Stimulated activated CD8-positive, alpha-beta memory T cell treated with anti-CD3 and anti-CD28 coated beads, Interleukin-7, amount 100 ng/mL, for 1 hour (primary cell): ENCODE results near the gene TSC22D2.
"Not testable (repeated sequence)": the region's sequence is repeated elsewhere in the genome, so short reads cannot be mapped to it uniquely, and the experiment has no call there.

ENCODE experiments used
- DNase-seq, 2 donors: peaks; one replicate each; pipeline ENCODE4 v3.0.0-alpha.2; 2020; ENCODE audit warnings: low read depth in 2 of 2

TSC22D2 gene

DNA sequence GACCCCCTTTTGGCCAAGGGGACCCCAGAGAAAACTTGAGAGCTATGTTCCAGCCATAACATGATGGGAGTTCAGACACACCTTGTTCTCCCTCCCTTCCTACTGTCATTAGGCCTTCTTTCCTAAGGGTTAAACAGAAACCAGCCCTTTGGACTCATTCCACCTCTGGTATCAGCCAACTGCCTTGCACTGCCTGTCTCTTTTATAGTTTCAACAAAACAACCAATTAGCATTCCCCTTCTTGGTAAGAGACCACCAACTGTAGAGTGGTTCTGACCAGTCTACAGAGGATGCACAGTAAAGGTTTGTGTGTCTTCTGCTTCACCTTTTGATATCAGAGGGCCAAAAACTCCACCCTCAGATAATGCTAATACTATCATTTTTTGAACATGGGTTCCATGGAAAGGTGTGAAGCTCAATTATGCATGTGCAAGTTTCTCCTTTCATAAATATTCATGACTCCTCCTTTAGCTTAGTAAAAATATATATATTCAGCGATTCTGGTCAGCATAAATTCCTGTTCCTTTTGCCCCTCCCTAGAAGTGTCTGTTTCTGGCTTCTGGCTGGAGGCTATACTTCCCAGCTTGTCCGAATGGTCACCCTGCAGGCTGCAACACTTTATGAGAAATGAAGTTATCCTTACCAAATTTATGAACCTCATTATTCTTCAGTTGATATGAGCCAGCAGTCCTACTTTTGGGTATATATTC lies 82.3 kb downstream of the TSC22D2 start:
- no peak for DNase-seq

DNA sequence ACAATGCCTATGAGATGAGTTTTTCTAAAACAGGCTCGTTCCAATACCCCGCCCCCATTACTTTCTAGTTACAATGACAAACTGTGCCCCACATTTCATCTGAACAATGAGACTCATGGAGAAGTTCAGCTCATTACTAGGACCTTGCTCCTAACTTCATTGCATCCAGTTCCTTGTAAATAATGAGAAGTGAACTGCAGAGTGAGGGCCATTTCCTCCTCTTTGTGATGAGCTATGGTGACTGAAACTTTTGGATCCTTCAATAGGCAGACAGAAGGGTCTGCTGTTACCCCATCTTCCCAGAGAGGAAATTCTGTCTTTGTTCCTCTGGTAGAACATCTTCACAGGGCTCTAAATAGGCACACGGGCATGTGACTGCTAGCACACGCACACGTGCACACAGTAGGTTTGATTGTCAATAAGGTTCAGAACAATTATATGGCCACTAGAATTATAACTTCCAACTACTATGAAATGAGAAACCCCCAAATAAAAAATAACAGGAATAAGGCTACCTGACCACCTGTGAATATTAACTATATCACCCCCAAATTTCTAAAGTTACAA lies 86.4 kb downstream of the TSC22D2 start:
- no peak for DNase-seq

DNA sequence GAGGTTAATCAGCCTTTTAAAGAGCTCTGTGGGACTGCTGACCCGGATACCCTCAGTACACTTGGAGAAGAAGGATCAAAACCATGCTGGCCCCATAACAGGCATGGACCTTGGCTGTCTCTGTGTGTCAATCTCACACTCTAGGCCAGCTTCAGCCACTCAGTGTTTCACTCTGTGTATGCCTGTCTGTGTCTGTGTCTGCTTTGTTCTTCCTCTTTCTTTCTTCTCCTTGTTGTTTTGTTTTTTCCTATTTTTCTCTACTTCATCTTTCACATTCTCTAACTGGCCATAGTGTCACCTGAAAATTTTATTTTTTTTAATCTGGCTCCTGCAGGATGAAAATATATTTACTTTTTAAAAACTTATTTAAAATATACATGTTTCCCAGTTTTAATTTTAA lies 87.1 kb downstream of the TSC22D2 start:
- no peak for DNase-seq

DNA sequence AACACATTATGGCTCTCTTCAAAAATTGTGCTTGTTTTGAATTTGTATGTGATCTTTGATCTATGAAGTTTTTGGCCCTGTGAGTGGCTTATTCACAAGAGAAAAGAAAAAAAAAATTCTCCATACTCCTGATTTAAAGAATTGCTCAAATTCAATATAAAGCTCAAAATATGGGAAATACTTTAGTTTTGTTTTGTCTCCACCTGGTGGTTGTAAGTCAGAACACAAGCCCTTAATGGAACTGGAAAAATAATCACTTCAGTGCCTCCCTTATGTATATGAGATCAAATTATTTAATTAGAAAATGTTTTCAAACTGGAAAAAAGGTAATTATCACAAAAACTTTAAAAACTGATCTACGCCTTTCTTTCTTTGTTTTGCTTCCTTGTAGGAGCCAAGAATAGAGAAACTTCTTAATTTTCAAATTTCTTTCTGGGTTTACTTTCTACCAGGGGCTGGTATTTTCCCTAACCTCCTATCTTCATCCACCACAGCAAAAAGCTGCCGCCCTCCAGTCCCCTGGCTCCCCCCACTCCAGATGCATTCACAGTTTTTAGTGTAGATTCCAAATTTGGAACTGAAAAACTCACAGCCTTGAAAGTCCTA lies 87.6 kb downstream of the TSC22D2 start:
- no peak for DNase-seq

DNA sequence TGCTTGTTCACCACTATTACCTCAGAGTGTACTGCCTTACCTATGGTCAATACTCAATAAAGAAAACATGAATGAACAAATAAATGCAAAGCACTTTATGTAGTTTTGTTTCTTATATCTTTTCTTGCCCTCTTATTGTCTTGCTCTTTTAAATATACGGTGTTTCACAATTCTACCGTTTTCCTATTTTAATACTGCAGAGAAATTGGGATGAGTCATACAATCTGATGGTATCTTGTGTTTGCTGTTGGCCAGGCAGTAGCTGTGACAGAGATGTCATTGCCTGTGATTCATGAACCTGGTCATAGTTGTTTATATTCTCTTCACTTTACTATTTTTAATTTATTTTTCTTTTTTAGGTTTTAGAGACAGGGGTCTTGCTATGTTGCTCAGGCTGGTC lies 89.9 kb downstream of the TSC22D2 start:
- DNase-seq: no peak

DNA sequence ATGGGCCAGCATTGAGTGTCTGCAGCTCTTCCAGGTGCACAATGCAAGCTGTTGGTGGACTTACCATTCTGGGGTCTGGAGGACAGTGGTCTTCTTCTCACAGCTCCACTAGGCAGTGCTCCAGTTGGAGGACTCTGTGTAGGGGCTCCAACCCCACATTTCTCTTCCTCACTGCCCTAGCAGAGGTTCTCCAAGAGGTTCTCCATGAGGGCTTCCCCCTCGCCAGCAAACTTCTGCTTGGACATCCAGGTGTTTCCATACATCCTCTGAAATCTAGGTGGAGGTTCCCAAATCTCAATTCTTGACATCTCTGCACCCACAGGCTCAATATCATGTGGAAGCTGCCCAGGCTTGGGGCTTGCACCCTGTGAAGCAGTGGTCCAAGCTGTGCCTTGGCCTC lies 92.9 kb downstream of the TSC22D2 start:
- DNase-seq: not testable (repeated sequence)

DNA sequence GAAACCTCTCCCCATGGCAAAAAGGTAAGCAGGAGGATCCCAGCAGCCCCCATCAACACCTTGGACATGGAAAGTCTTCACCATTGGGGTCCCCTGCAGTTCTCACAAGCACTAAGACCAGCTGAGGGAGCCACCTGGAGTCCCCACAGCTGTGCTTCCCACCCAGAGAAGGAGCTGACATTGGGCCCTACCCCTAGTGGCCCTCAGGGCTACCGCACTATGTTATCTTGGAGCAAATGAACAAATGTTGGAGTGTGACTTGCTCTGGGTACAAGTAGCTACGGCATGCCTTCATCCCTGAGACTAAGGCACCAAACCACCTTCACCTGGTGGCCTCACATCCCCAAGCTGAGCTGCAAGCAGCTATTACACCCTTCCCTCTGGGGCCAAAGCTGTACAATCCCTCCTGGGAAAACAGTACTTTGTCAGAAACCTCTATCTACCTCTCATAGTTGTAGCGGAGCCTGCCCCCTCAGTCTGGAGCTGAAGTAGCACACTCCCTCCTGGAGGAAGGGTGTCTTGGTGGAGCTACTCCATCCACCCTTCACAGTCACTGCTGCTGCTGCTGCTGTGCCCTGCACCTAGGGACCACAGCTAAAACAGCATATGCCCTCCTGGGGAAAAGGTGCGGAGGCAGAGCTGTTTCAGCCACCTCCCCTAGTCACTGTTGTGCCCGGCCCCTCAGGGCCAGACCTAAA lies 95.5 kb downstream of the TSC22D2 start:
- DNase-seq: no peak

DNA sequence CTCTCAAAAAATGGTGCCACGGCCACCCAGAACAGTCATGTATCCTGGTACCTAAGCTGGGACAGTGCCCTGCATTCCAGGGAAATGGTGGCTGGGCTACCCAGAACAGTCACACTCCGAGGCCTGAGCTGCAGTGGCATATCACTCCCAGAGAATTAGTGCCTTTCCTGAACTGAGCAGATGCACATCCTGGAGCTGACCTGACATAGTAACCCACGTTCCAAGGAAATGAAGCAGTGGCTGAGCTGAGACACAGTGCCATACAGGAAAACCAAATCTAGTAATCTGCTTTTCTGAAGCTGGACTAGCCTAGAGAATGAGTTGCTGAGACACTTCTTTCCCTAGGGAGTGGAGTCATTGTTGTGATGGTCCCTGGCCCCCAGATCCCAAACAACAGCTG lies 96.4 kb downstream of the TSC22D2 start:
- no peak for DNase-seq

DNA sequence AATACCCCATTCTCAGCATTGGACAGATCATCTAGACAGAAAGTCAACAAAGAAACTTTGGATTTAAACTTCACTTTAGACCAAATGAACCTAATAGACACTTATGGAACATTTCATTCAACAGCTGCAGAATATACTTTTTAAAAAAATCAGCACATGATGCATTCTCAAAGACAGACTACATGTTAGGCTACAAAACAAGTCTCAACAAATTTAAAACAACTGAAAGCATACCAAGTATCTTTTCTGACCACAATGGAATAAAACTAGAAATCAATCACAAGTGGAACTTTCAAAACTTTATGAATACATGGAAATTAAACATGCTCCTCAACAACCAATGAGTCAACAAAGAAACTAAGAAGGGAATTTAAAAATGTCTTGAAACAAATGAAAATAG lies 100.3 kb downstream of the TSC22D2 start:
- DNase-seq: no peak

DNA sequence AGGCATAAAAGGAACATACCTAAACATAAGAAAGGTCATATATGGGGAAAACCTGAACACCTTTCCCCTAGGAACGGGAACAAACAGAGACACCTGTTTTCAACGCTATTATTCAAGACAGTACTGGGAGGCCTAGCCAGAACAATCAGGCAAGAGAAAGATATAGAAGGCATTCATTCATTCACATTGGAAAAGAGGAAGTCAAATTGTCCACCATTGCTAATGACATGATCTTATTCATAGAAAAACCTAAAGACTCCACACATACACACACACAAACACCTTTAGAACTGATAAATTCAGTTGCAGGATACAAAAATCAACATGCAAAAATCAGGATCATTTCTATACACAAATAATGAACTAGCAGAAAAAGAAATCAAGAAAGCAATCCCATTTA lies 101.7 kb downstream of the TSC22D2 start:
- DNase-seq: no peak

DNA sequence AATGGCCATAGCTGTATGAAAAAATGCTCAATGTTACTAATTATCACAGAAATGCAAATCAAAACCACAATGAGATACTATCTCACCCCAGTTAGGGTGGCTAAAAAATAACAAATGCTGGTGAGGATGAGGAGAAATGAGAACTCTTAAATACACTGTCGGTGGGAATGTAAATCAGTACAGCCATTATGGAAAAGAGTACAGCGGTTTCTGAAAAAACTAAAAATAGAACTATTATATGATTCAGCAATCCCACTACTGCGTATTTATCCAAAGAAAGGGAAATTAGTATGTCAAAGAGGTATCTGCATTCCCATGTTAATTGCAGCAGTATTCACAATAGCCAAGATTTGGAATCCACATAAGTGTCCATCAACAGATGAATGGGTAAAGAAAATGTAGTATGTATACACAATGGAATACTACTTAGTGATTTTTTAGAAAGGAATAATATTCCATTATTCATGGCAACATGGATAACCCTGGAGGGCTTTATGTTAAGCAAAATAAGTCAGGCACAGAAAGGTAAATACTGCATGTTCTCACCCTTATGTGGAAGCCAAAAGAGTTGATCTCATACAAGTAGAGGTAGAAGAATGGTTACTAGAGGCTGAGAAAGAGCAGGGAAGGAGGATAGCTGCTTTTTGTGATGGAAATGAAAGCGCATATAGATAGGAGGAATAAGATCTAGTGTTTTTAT lies 103.2 kb downstream of the TSC22D2 start:
- DNase-seq: no peak

DNA sequence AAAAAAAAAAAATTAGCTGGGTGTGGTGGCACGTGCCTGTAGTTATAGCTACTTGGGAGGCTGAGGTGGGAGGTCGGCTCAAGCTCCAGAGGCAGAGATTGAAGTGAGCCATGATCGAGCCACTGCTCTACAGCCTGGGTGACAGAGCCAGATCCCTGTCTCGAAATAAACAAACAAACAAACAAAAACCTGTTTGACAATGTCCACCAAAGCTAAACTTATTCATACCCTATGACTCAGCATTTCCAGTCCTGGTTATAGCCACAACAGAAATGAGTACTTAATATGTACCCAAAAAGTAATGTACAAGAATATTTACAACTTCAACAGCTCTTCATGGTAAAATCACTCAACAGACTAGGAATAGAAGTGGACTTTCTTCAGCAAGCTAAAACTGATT lies 107.1 kb downstream of the TSC22D2 start:
- DNase-seq: no peak
